Activated naive CD4-positive, alpha-beta T cell treated with anti-CD3 and anti-CD28 coated beads for 36 hours (primary cell): ENCODE measurements around the gene EXD3. TPM values are rescaled to one million over a fixed set of nuclear protein-coding genes. Genes with fewer than 3 reads are reported as not detected.

Experiments
- CTCF ChIA-PET: fragments of 350-600 bp; sonication (Branson Sonifier 250); formaldehyde crosslinking; loops from one replicate; lab custom pipeline; 2021; ENCODE audit warnings: antibody characterized with exemption; lab: Charles Lee
- DNase-seq: peaks from one replicate; pipeline ENCODE4 v3.0.0-alpha.2; 2020
- H3K27ac Mint-ChIP-seq: one replicate; pipeline ENCODE4 v1.8.0; 2021; ENCODE audit warnings: mild to moderate bottlenecking, mixed read lengths
- H3K27me3 Mint-ChIP-seq: one replicate; pipeline ENCODE4 v1.8.0; 2021; ENCODE audit warnings: low read depth, mixed read lengths
- H3K36me3 Mint-ChIP-seq: one replicate; pipeline ENCODE4 v1.8.0; 2021; ENCODE audit warnings: low read depth, mixed read lengths
- H3K4me1 Mint-ChIP-seq: one replicate; pipeline ENCODE4 v1.8.0; 2021; ENCODE audit warnings: low read depth, mixed read lengths
- H3K4me3 Mint-ChIP-seq: one replicate; pipeline ENCODE4 v1.8.0; 2021; ENCODE audit warnings: mild to moderate bottlenecking, moderate library complexity, mixed read lengths
- H3K9me3 Mint-ChIP-seq: one replicate; pipeline ENCODE4 v1.8.0; 2021; ENCODE audit warnings: mixed read lengths
- intact Hi-C: fragments of 100-400 bp; cut with micrococcal nuclease; formaldehyde crosslinking; loops from one replicate; pipeline ENCODE4 v1.15.1; 2023
- total RNA-seq, 2 experiments: library from RNA; stranded (reverse); gene quantifications; one replicate each; pipeline ENCODE4 v1.2.3, GENCODE V29; 2021

Gene EXD3
- total RNA-seq, 2 experiments from 2014 or later, result 11.2 to 12.7 TPM

- no peak overlapping the region for H3K27ac Mint-ChIP-seq
- intact Hi-C loops, result no loop called here
- H3K36me3 Mint-ChIP-seq, result no peaks in the 10 kb centered on the region
- H3K27me3 Mint-ChIP-seq, result no peaks in the 10 kb centered on the region
- no peak overlapping the region for H3K4me3 Mint-ChIP-seq
- no peaks in the 10 kb centered on the region for H3K9me3 Mint-ChIP-seq
- DNase-seq, result no peak
- peaks cover 18% of the 10 kb centered on the region for H3K4me1 Mint-ChIP-seq
- CTCF ChIA-PET, result interaction anchor here (0.6 to 1.5 kb wide), 2 partner anchors 19 to 649 kb away, joined by 3 to 5 read pairs; no protein-coding TSS in a partner anchor
Observed at GRCh38 chr9:137462986-137463930, 40.3 kb upstream of the EXD3 start.

- DNase-seq, result no peak
- intact Hi-C loops, result no loop called here
- Mint-ChIP-seq H3K36me3 (no peaks in the 10 kb centered on the region), H3K27me3 (no peaks in the 10 kb centered on the region), H3K4me1 (peaks cover 18% of the 10 kb centered on the region), H3K4me3 (no peak overlapping the region), H3K27ac (no peak overlapping the region), H3K9me3 (no peaks in the 10 kb centered on the region)
- CTCF ChIA-PET, result interaction anchor here (0.6 kb wide), 1 partner anchor 648 kb away, joined by 3 read pairs; no protein-coding TSS in a partner anchor
Observed at GRCh38 chr9:137462396-137462985, 39.5 kb upstream of the EXD3 start.

- H3K27me3 Mint-ChIP-seq, result no peaks in the 10 kb centered on the region
- peak; percentile 81 for DNase-seq
- CTCF ChIA-PET, result interaction anchor here (0.7 kb wide), 1 partner anchor 167 kb away, joined by 3 read pairs; no protein-coding TSS in a partner anchor
- peak overlapping the region; percentile 66 for H3K4me3 Mint-ChIP-seq
- peaks cover 1% of the 10 kb centered on the region for H3K36me3 Mint-ChIP-seq
- peaks cover 20% of the 10 kb centered on the region for H3K4me1 Mint-ChIP-seq
- intact Hi-C loops, result no loop called here
- peak overlapping the region; percentile 41 for H3K27ac Mint-ChIP-seq
- H3K9me3 Mint-ChIP-seq, result no peaks in the 10 kb centered on the region
Observed at GRCh38 chr9:137461663-137462395, 38.9 kb upstream of the EXD3 start.

GRCh38 chr9:137461316-137461662 lies 38.3 kb upstream of the EXD3 start:
- H3K27me3 Mint-ChIP-seq, result no peaks in the 10 kb centered on the region
- CTCF ChIA-PET, result interaction anchor here (0.7 kb wide), 1 partner anchor 166 kb away, joined by 3 read pairs; no protein-coding TSS in a partner anchor
- no peak overlapping the region for H3K27ac Mint-ChIP-seq
- H3K36me3 Mint-ChIP-seq, result peaks cover 2% of the 10 kb centered on the region
- intact Hi-C loops, result no loop called here
- no peak overlapping the region for H3K4me3 Mint-ChIP-seq
- no peak for DNase-seq
- peaks cover 24% of the 10 kb centered on the region for H3K4me1 Mint-ChIP-seq
- no peaks in the 10 kb centered on the region for H3K9me3 Mint-ChIP-seq

- no peak overlapping the region for H3K4me3 Mint-ChIP-seq
Observed at GRCh38 chr9:137460363-137461315, 37.7 kb upstream of the EXD3 start.

GRCh38 chr9:137459601-137460362 lies 36.8 kb upstream of the EXD3 start:
- Mint-ChIP-seq H3K9me3 (no peaks in the 10 kb centered on the region), H3K27ac (peak overlapping the region; percentile 65), H3K36me3 (peaks cover 3% of the 10 kb centered on the region), H3K4me3 (peak overlapping the region; percentile 45), H3K27me3 (no peaks in the 10 kb centered on the region), H3K4me1 (peaks cover 36% of the 10 kb centered on the region)
- intact Hi-C loops, result no loop called here
- no peak for DNase-seq
- CTCF ChIA-PET, result interaction anchor here (0.7 kb wide), 1 partner anchor 36 kb away, joined by 3 read pairs; the partner anchor contains the start of genes EXD3 and NOXA1

More at GRCh38 chr9:137460363-137461315, 37.7 kb upstream of the EXD3 start:
- Mint-ChIP-seq H3K27ac (no peak overlapping the region), H3K9me3 (no peaks in the 10 kb centered on the region), H3K36me3 (peaks cover 3% of the 10 kb centered on the region), H3K4me1 (peaks cover 29% of the 10 kb centered on the region), H3K27me3 (no peaks in the 10 kb centered on the region)
- DNase-seq, result no peak
- CTCF ChIA-PET, result no interaction called here
- intact Hi-C loops, result no loop called here

GRCh38 chr9:137459152-137459600 lies 36.2 kb upstream of the EXD3 start, which contains the start of gene NSMF:
Gene NSMF (minus strand): TSS chr9:137459334. CDS start chr9:137459102, 232 bp downstream.
- CTCF ChIA-PET, result interaction anchor here (0.7 kb wide), 1 partner anchor 36 kb away, joined by 3 read pairs; the partner anchor contains the start of genes EXD3 and NOXA1
- peak within 1 kb of the TSS; percentile 65 for H3K27ac Mint-ChIP-seq
- intact Hi-C loops, result no loop called here

GRCh38 chr9:137458194-137459151 lies 35.5 kb upstream of the EXD3 start:
- Mint-ChIP-seq H3K4me1 (peaks cover 45% of the 10 kb centered on the region), H3K27ac (no peak overlapping the region), H3K9me3 (no peaks in the 10 kb centered on the region), H3K36me3 (peaks cover 10% of the 10 kb centered on the region), H3K27me3 (no peaks in the 10 kb centered on the region), H3K4me3 (peak overlapping the region; percentile 39)
- no peak for DNase-seq
- intact Hi-C loops, result no loop called here
- CTCF ChIA-PET, result no interaction called here

More at GRCh38 chr9:137459152-137459600, 36.2 kb upstream of the EXD3 start, which contains the start of gene NSMF:
- Mint-ChIP-seq H3K4me1 (peaks cover 41% of the 10 kb centered on the region), H3K9me3 (no peaks in the 10 kb centered on the region), H3K27me3 (no peaks in the 10 kb centered on the region), H3K4me3 (peak within 1 kb of the TSS; percentile 45), H3K36me3 (peaks cover 7% of the 10 kb centered on the region)
- peak; percentile 94 for DNase-seq

GRCh38 chr9:137457406-137458193 lies 34.6 kb upstream of the EXD3 start:
- peak overlapping the region; percentile 34 for H3K4me3 Mint-ChIP-seq

More at GRCh38 chr9:137457406-137458193, 34.6 kb upstream of the EXD3 start:
- CTCF ChIA-PET, result interaction anchor here (0.6 to 1.1 kb wide), 2 partner anchors 14 to 348 kb away, joined by 3 to 4 read pairs; no protein-coding TSS in a partner anchor
- Mint-ChIP-seq H3K4me1 (peaks cover 46% of the 10 kb centered on the region), H3K27me3 (no peaks in the 10 kb centered on the region), H3K9me3 (no peaks in the 10 kb centered on the region), H3K27ac (no peak overlapping the region), H3K36me3 (peaks cover 10% of the 10 kb centered on the region)
- DNase-seq, result no peak
- intact Hi-C loops, result no loop called here
